B cell (primary cell): ENCODE results near the gene ASTN1.

Experiments used
- CTCF ChIP-seq: fragments of 200-600 bp; IDR thresholded peaks from one replicate; pipeline ENCODE4 v1.8.0; 2022; ENCODE audit warnings: antibody characterized with exemption, mild to moderate bottlenecking
- EZH2 ChIP-seq: IDR thresholded peaks from 2 replicates; pipeline ENCODE4 v1.6.1; 2012; ENCODE audit warnings: borderline replicate concordance, low read depth, mild to moderate bottlenecking, moderate library complexity, low read length; ENCODE audit not compliant: insufficient read depth, poor library complexity, severe bottlenecking

GRCh38 chr1:176849281-176849680 lies 315.2 kb downstream of the ASTN1 start:
- TF ChIP-seq CTCF (no peak), EZH2 (no peak)
